ENCODE data around the gene OSGIN1.

DNA sequence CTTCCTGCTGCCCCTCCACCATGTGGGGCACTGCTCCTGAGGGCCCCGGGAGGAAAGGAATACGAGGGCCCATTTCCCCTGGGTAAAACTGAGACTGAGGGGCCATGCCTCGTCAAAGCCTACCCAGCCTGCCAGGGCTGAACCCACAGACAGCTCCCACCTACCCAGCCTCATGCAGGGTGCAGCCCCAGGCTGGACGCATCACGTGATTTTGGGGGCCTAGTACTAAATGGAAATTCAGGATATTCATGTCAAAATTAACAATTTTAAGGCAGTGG lies 3.4 kb upstream of the OSGIN1 start:
- TF ChIP-seq, protein P1, sequence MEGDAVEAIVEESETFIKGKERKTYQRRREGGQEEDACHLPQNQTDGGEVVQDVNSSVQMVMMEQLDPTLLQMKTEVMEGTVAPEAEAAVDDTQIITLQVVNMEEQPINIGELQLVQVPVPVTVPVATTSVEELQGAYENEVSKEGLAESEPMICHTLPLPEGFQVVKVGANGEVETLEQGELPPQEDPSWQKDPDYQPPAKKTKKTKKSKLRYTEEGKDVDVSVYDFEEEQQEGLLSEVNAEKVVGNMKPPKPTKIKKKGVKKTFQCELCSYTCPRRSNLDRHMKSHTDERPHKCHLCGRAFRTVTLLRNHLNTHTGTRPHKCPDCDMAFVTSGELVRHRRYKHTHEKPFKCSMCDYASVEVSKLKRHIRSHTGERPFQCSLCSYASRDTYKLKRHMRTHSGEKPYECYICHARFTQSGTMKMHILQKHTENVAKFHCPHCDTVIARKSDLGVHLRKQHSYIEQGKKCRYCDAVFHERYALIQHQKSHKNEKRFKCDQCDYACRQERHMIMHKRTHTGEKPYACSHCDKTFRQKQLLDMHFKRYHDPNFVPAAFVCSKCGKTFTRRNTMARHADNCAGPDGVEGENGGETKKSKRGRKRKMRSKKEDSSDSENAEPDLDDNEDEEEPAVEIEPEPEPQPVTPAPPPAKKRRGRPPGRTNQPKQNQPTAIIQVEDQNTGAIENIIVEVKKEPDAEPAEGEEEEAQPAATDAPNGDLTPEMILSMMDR (conservative IDR thresholded peaks at IDR 0.05 in 1 of 2, IDR thresholded peaks at IDR 0.05 in 1 of 2; ENCODE audit: extremely low read depth in 1 of 2, insufficient read depth in 1 of 2, low read depth in 1 of 2, low read length in 2 of 2): no peak
- no peak for TF ChIP-seq EZH2 (IDR thresholded peaks at IDR 0.05; ENCODE audit: borderline replicate concordance, low read length)
